Transverse colon (tissue), 4 donors: Measurements from ENCODE around the gene CDH13. TPM values are rescaled to one million over a fixed set of nuclear protein-coding genes. Genes with fewer than 3 reads are reported as not detected.

Experiments
- DNase-seq: peaks from one replicate; pipeline ENCODE4 v3.0.0-alpha.2; 2019
- H3K27ac ChIP-seq, 4 donors: fragments of 200-600 bp; sonication (generic); 2 replicates each; pipeline ENCODE4 v1.5.1; 2016 to 2018; ENCODE audit warnings: inconsistent platforms in 4 of 4
- H3K27me3 ChIP-seq: fragments of 200-600 bp; sonication (generic); 2 replicates; pipeline ENCODE4 v1.5.1; 2017; ENCODE audit warnings: inconsistent platforms
- H3K36me3 ChIP-seq, 4 donors: fragments of 200-600 bp; sonication (generic); 2 replicates each; pipeline ENCODE4 v1.5.1; 2017 to 2019; ENCODE audit warnings: inconsistent platforms in 4 of 4
- H3K4me1 ChIP-seq, 4 donors: fragments of 200-600 bp; sonication (generic); 2 replicates each; pipeline ENCODE4 v1.5.1; 2017 to 2020; ENCODE audit warnings: inconsistent platforms in 4 of 4
- H3K4me3 ChIP-seq, 4 donors: fragments of 200-600 bp; sonication (generic); 1 replicate in 1 of 4; 2 replicates in 3 of 4; pipeline versions ENCODE4 v1.5.1 to v1.6.1; 2017 to 2019; ENCODE audit warnings: inconsistent platforms in 4 of 4
- H3K9me3 ChIP-seq, 2 donors: fragments of 200-600 bp; sonication (generic); 2 replicates each; pipeline ENCODE4 v1.5.1; 2017 to 2019; ENCODE audit warnings: inconsistent platforms in 2 of 2
- EP300 ChIP-seq: sonication (generic); formaldehyde crosslinking; IDR thresholded peaks from one replicate; pipeline ENCODE4 v1.6.1; 2017; ENCODE audit warnings: antibody characterized with exemption, low read depth
- POLR2A ChIP-seq: fragments of 450-650 bp; IDR thresholded peaks from one replicate; pipeline ENCODE4 v1.6.1; 2016; ENCODE audit warnings: antibody characterized with exemption, mild to moderate bottlenecking, moderate library complexity
- POLR2AphosphoS5 ChIP-seq, 3 donors: sonication (generic); formaldehyde crosslinking; IDR thresholded peaks; one replicate each; pipeline ENCODE4 v1.6.1; 2016; ENCODE audit warnings: antibody characterized with exemption in 3 of 3
- WGBS, 2 donors: methylation state at CpG; one replicate each; pipeline ENCODE4 v1.1.5; 2018; ENCODE audit warnings: low coverage in 1 of 2; 5-methylcytosine and 5-hydroxymethylcytosine counted together
- in situ Hi-C, 4 donors: fragments of 200-750 bp; cut with MboI; loops; one replicate each; pipeline versions ENCODE4 v1.15.0 to v1.15.1; 2017; ENCODE audit warnings: low sequenced_read_pairs in 3 of 4, low pct_ligation_motif_present in 1 of 4, low pct_unique_long_range_greater_than_20kb in 1 of 4
- intact Hi-C: fragments of 100-400 bp; cut with DNase I; formaldehyde crosslinking; loops from one replicate; pipeline ENCODE4 v1.15.1; 2023; ENCODE audit warnings: low total_unique reads
- total RNA-seq, 4 donors: library from RNA; depleted of rRNA; stranded (reverse); fragments of >200 nt; gene quantifications; one replicate each; pipeline ENCODE4 v1.1.0, GENCODE V29; 2016
- TF ChIP-seq, protein P1 (sequence below), 5 experiments: fragments of 200-600 bp in 3 of 5; fragments of 450-650 bp in 2 of 5; sonication (generic) in 3 of 5; IDR thresholded peaks; 1 replicate in 2 of 5; 2 replicates in 3 of 5; pipeline ENCODE4 v1.5.1; 2016 to 2017; ENCODE audit warnings: antibody characterized with exemption in 5 of 5, inconsistent platforms in 3 of 5, mild to moderate bottlenecking in 2 of 5, moderate library complexity in 1 of 5

CDH13 gene
- total RNA-seq, 4 donors from 2014 or later = 3.8 to 28.1 (median 5.8) TPM

DNA sequence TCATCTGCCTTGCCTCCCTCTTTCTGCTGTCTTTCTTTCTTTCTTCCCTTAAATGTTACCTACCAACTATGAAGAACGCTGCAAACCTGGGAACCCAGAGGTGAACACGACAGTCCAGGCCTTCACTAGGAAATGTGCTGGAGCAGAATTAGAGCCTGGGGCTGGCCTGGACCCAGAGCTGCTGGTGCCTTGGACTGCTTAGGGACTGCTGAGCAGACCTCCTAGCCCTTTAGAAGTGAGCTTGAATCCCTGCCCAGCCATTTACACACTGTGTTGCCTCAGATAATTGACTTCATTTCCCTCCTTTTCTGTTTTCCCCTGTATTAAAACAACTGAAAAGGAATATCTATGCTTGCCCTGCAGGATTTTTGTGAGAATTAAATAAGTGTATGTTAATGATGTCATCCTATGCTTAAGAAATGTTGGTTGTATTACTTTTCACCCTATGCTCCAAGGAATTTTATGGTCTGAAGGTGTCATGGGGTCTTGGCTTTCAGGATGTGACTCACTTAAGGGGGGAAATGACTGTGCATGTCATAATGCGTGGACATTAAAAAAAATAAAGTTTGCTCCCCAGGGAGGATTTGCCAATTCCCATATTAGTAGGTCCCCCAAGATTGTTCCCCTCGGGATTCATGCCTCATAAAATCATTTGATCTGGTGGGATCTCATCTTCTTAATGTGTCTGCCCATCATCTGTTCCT is 11.5 kb downstream of the CDH13 start:
- Histone ChIP-seq H3K27ac (no peak overlapping the region), H3K36me3 (no peaks in the 10 kb centered on the region), H3K4me1 (peaks cover 11 to 43% (median 20%) of the 10 kb centered on the region in 4 donors), H3K27me3 (no peaks in the 10 kb centered on the region), H3K4me3 (no peak overlapping the region), H3K9me3 (no peaks in the 10 kb centered on the region)
- no peak for DNase-seq
- TF ChIP-seq POLR2AphosphoS5 (IDR thresholded peaks at IDR 0.05) (no peak), POLR2A (no peak), EP300 (no peak)
- TF ChIP-seq, protein P1, sequence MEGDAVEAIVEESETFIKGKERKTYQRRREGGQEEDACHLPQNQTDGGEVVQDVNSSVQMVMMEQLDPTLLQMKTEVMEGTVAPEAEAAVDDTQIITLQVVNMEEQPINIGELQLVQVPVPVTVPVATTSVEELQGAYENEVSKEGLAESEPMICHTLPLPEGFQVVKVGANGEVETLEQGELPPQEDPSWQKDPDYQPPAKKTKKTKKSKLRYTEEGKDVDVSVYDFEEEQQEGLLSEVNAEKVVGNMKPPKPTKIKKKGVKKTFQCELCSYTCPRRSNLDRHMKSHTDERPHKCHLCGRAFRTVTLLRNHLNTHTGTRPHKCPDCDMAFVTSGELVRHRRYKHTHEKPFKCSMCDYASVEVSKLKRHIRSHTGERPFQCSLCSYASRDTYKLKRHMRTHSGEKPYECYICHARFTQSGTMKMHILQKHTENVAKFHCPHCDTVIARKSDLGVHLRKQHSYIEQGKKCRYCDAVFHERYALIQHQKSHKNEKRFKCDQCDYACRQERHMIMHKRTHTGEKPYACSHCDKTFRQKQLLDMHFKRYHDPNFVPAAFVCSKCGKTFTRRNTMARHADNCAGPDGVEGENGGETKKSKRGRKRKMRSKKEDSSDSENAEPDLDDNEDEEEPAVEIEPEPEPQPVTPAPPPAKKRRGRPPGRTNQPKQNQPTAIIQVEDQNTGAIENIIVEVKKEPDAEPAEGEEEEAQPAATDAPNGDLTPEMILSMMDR (IDR thresholded peaks at IDR 0.05) = no peak
- intact Hi-C loops (no loop called here), in situ Hi-C loops (no loop called here)
- WGBS, 2 donors = 67 to 94% methylated on average over 2 to 4 of the region's 4 CpGs

DNA sequence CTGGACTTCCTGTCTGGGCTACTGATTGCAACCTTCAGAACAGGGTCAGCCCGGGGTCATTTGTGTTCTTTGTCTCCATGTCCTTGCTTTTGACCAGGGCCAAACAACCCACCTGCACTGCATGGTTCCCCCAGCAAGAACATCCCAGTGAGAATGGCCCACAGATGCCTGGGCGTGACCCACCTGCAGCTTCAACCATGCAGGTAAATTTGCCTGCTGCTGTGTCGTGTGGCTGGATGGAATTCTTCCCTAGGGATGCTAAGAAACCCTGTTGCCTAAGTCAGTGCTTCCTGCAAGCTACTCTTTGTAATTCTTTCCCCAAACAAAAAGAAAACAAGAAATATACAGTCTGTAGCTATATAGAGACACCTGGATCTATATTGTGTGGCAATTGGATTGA is 12.5 kb downstream of the CDH13 start:
- DNase-seq = no peak
- in situ Hi-C loops = no loop called here

DNA sequence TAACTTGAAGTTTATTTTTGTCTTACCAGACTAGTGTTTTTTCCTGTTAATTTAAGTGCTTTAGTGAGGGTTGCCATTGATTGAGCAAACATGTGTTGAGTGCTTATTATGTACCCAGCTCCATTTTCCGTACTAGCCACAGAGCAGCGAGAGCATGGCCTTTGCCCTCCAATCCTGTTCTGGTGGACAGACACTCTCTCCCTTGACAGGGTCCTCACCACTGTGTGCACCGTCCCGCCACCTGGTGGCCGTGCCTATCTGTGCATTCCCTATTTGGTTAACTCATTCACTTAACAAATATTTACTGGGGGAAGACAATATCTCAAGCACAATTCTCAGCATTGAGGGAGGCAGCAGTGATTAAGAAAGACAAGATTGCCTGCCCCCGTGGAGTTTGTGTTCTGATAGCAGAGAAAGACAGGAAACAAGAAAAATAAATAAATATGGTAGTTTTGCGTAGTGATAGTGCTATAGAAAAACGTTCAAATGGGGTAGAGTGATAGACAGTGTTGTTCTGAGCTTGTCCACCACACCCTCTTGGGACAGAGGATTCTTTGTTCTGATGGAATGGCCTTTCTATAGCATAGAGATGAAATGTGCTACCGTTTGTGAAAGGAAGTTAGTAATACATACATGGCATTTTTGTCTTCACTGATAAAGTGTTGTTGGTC is 13.0 kb downstream of the CDH13 start:
- no peak overlapping the region for H3K27ac ChIP-seq
- intact Hi-C loops = loop anchor here (2.0 kb wide), 1 partner anchor 313 kb away; no protein-coding TSS in a partner anchor

More for the DNA sequence above, 12.5 kb downstream of the CDH13 start:
- TF ChIP-seq POLR2AphosphoS5 (IDR thresholded peaks at IDR 0.05) = no peak
- TF ChIP-seq EP300 = no peak
- TF ChIP-seq, protein P1 (IDR thresholded peaks at IDR 0.05) = no peak
- TF ChIP-seq POLR2A = no peak
- intact Hi-C loops = no loop called here
- Histone ChIP-seq H3K9me3 (no peaks in the 10 kb centered on the region), H3K4me1 (peaks cover 6 to 38% (median 15%) of the 10 kb centered on the region in 4 donors), H3K36me3 (no peaks in the 10 kb centered on the region), H3K27ac (no peak overlapping the region), H3K27me3 (no peaks in the 10 kb centered on the region), H3K4me3 (no peak overlapping the region)
- 33 to 77% methylated on average over 2 to 3 of the region's 3 CpGs for WGBS, 2 donors

More for the DNA sequence above, 13.0 kb downstream of the CDH13 start:
- TF ChIP-seq POLR2A = no peak
- no peak for TF ChIP-seq EP300
- TF ChIP-seq POLR2AphosphoS5 (IDR thresholded peaks at IDR 0.05) = no peak
- TF ChIP-seq, protein P1 (IDR thresholded peaks at IDR 0.05) = peak; percentile 62 to 78 (median 73)
- no peak overlapping the region for H3K4me3 ChIP-seq
- peak; percentile 65 for DNase-seq
- H3K36me3 ChIP-seq = no peaks in the 10 kb centered on the region
- no peaks in the 10 kb centered on the region for H3K27me3 ChIP-seq
- no peaks in the 10 kb centered on the region for H3K9me3 ChIP-seq
- in situ Hi-C loops = no loop called here
- WGBS, 2 donors = 28 to 43% methylated on average over 9 of the region's 9 CpGs
- H3K4me1 ChIP-seq = peaks cover 4 to 32% (median 12%) of the 10 kb centered on the region in 4 donors
